GM12872 (cell line): Measurements from ENCODE around the gene LRRC45.

Experiments used
- CTCF ChIP-seq: IDR thresholded peaks from 3 replicates; pipeline ENCODE4 v1.5.1; 2011; ENCODE audit warnings: low read depth, mild to moderate bottlenecking, low read length, moderate library complexity; ENCODE audit not compliant: insufficient read depth

The LRRC45 gene

DNA sequence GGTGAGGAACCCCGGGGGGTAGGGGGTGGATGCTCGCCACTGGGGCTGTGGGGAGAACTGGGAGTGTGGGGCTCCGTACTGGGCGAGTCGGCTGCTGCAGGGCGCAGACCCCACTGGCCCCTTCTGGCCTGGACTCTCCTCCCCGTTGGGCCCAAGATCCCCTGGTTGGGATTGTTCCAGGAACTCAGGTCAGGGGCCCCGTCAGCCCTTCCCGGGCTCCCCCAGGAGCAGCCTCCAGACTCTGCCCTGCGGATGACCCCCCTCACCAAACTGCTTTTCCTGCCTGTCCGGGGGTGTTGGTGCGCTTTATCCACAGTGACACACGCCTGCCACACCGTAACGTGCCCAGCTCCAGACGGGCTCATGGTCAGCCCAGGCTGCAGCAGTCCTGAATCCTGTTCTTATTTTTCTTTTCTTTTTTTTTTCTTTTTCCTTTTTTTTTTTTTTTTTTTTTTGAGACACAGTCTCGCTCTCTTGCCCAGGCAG, 21.5 kb upstream of the LRRC45 start:
- TF ChIP-seq CTCF, result no peak

GRCh38 chr17:82003411-82004381, 19.4 kb upstream of the LRRC45 start:
- no peak for TF ChIP-seq CTCF

GRCh38 chr17:82004517-82005455, 18.3 kb upstream of the LRRC45 start:
- no peak for TF ChIP-seq CTCF

DNA sequence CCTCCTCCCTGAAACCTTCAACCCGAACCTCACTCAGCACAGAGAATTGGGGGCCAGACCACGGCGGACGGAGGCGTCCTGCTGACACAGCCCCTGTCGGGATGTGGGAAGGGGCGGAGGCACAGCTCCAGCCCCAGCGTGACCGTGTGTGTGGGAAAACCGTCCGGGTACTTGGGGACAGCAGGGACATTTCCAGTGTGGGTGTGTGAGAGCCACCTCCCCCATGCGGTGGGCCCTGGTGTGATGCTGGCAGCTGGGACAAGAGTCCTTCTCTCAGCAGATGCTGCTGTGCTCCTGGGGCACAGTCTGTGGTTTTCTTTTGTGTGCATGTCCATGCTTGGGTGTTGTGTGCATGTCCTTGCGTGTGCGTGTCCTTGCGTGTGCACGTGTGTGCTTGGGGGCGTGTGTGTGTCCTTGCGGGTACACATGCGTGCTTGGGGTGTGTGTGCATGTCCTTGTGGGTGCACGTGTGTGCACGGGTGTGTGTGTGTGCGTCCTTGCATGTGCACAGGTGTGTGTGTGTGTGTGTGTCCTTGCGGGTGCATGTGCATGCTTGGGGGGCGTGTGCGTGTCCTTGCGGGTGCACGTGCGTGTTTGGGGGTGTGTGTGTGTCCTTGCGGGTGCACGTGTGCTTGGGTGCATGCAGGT, 17.3 kb upstream of the LRRC45 start:
- no peak for TF ChIP-seq CTCF

DNA sequence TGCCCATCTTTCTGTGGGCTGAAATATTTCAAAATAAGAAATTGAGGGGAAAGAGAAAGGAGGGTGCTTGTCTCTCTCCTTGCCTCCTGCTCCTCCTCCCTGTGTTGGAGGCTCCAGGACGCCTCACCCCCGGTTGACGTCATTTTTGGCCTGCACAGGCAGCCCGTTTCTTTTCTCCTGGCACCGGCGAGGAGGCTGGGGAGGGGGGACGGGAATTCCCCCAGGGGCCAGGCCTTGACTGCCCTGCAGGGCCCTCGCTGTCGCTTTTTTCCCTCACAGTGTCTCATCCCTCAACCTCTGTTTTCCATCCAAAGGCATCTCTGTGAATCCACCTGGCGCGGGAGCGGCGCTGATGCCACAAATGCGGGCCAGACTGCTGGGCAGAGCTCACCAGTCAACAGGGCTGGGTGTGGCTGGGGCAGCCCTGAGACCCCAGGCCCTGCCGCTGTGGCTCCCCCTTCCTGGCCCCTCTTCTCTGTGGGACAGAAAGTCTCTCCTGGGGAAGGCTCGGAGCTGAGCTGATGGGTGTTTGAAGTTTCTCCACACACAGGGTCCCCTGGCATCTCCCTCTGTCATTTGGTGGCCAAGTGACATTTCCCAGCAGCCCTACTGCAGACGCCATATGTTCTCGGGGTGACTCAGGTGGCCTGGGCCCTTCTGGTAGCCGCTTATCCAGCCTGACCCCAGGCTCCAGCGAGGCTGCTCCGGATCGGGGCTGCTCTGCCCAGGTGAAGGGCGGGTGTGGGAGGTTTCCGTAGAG, 16.5 kb upstream of the LRRC45 start:
- TF ChIP-seq CTCF, result no peak

DNA sequence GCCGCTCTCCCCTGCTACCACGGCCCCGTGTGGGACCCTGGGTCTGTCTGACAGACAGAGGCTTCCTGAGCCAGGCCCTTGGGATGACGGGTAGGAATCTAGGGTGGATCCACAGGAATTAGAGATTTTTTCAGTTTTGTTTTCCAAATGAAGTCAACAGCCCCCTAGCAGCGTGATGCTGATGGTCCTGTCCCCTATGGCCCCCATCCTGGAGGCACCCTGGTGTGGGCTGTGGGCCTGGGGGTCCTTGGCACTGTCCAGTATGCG, 15.9 kb upstream of the LRRC45 start:
- TF ChIP-seq CTCF, result no peak
